H1 (cell line): ENCODE measurements around the gene MATN4. TPM values are rescaled to one million over a fixed set of nuclear protein-coding genes. Genes with fewer than 3 reads are reported as not detected.

Source experiments
- CTCF ChIA-PET: fragments of 300-600 bp; sonication (Branson Sonifier 250); formaldehyde crosslinking; loops from one replicate; lab custom pipeline; 2021; ENCODE audit not compliant: partially characterized antibody; lab: Charles Lee
- POLR2A ChIA-PET: fragments of 300-600 bp; sonication (Branson Sonifier 250); formaldehyde crosslinking; loops from one replicate; lab custom pipeline; 2021; ENCODE audit warnings: inconsistent platforms; ENCODE audit not compliant: partially characterized antibody; lab: Charles Lee
- DNase-seq, 2 experiments: peaks; one replicate each; pipeline versions ENCODE4 v3.0.0 to v3.0.0-alpha.2; 2010 to 2022; ENCODE audit warnings: low spot score in 2 of 2, low read depth in 1 of 2, mixed read lengths in 1 of 2
- FAIRE-seq: peaks from 2 replicates; lab custom pipeline; 2011; peaks lifted over from hg19 to GRCh38; lab: Jason Lieb, UNC
- H2AFZ ChIP-seq: 2 replicates; pipeline ENCODE4 v1.8.1; 2012; ENCODE audit warnings: low read length, inconsistent platforms
- H2AK5ac ChIP-seq: 2 replicates; pipeline ENCODE4 v1.6.1; 2013; ENCODE audit warnings: low read depth, low read length
- H2BK120ac ChIP-seq: replicated peaks from 2 replicates; pipeline ENCODE3; 2013; ENCODE audit warnings: low read depth, low read length, inconsistent platforms
- H2BK12ac ChIP-seq: 2 replicates; pipeline ENCODE4 v1.6.1; 2013; ENCODE audit warnings: low read depth, low read length
- H2BK15ac ChIP-seq: 2 replicates; pipeline ENCODE4 v1.6.1; 2013; ENCODE audit warnings: low read length
- H2BK20ac ChIP-seq: 2 replicates; pipeline ENCODE4 v1.6.1; 2013; ENCODE audit warnings: low read length
- H2BK5ac ChIP-seq: 2 replicates; pipeline ENCODE4 v1.6.1; 2013; ENCODE audit warnings: low read depth, low read length
- H3K14ac ChIP-seq: 2 replicates; pipeline ENCODE4 v1.6.1; 2013; ENCODE audit warnings: inconsistent platforms; ENCODE audit not compliant: insufficient read length
- H3K18ac ChIP-seq: 2 replicates; pipeline ENCODE4 v1.6.1; 2013; ENCODE audit warnings: low read length; ENCODE audit errors: extremely low read depth
- H3K23ac ChIP-seq: 2 replicates; pipeline ENCODE4 v1.6.1; 2013; ENCODE audit warnings: inconsistent platforms; ENCODE audit not compliant: insufficient read length
- H3K23me2 ChIP-seq: 2 replicates; pipeline ENCODE4 v1.6.1; 2013; ENCODE audit warnings: low read depth, low read length
- H3K27ac ChIP-seq: 2 replicates; pipeline ENCODE4 v1.6.1; 2011; ENCODE audit warnings: low read depth, low read length, inconsistent platforms
- H3K27me3 ChIP-seq, 4 experiments: replicated peaks in 1 of 4; 1 replicate in 1 of 4; 2 replicates in 3 of 4; pipeline versions ENCODE4 v1.6.1 to v1.8.1; 2011 to 2013; ENCODE audit warnings: low read length in 3 of 4, mild to moderate bottlenecking in 3 of 4, inconsistent platforms in 2 of 4, mixed read lengths in 2 of 4, moderate library complexity in 1 of 4; ENCODE audit not compliant: control insufficient read depth in 3 of 4, insufficient read depth in 3 of 4; ENCODE audit errors: extremely low read depth in 1 of 4
- H3K36me3 ChIP-seq, 4 experiments: 2 replicates each; pipeline versions ENCODE4 v1.6.1 to v1.8.1; 2011 to 2013; ENCODE audit warnings: mild to moderate bottlenecking in 4 of 4, low read length in 3 of 4, moderate library complexity in 2 of 4, control low read depth in 1 of 4, inconsistent platforms in 1 of 4; ENCODE audit not compliant: insufficient read depth in 4 of 4, control insufficient read depth in 2 of 4
- H3K4ac ChIP-seq: replicated peaks from 2 replicates; pipeline ENCODE3; 2013; ENCODE audit warnings: low read length, low read depth, mixed read lengths, inconsistent platforms; ENCODE audit not compliant: insufficient read length
- H3K4me1 ChIP-seq, 4 experiments: replicated peaks in 1 of 4; 1 replicate in 1 of 4; 2 replicates in 3 of 4; pipeline versions ENCODE4 v1.6.1 to v1.8.1; 2011 to 2013; ENCODE audit warnings: low read length in 3 of 4, inconsistent platforms in 2 of 4, mixed read lengths in 1 of 4; ENCODE audit not compliant: insufficient read depth in 4 of 4, control insufficient read depth in 3 of 4
- H3K4me2 ChIP-seq, 2 experiments: 2 replicates each; pipeline versions ENCODE4 v1.6.1 to v1.8.1; 2011 to 2013; ENCODE audit warnings: low read depth in 2 of 2, low read length in 2 of 2, control low read depth in 1 of 2, inconsistent platforms in 1 of 2, mild to moderate bottlenecking in 1 of 2; ENCODE audit not compliant: insufficient read depth in 1 of 2
- H3K4me3 ChIP-seq, 4 experiments: fragments of 200-600, 300-600 bp in 1 of 4; sonication (generic), shearing (Covaris generic), sonication (Bioruptor Twin) in 1 of 4; 2 replicates each; pipeline versions ENCODE4 v1.5.1 to v1.8.1; 2011 to 2016; ENCODE audit warnings: low read length in 4 of 4, low read depth in 3 of 4, control low read depth in 2 of 4, inconsistent platforms in 2 of 4, mild to moderate bottlenecking in 2 of 4, mixed read lengths in 1 of 4, moderate library complexity in 1 of 4; ENCODE audit not compliant: insufficient read depth in 2 of 4; ENCODE audit errors: extremely low read depth in 1 of 4
- H3K56ac ChIP-seq: replicated peaks from 2 replicates; pipeline ENCODE3; 2013; ENCODE audit warnings: low read depth, mild to moderate bottlenecking, mixed read lengths, low read length, inconsistent platforms; ENCODE audit not compliant: insufficient read length
- H3K79me1 ChIP-seq: 2 replicates; pipeline ENCODE4 v1.6.1; 2013; ENCODE audit warnings: low read depth, low read length, control low read depth
- H3K79me2 ChIP-seq, 2 experiments: 2 replicates each; pipeline versions ENCODE4 v1.6.1 to v1.8.1; 2012 to 2013; ENCODE audit warnings: low read length in 2 of 2, mild to moderate bottlenecking in 2 of 2, inconsistent platforms in 1 of 2; ENCODE audit not compliant: insufficient read depth in 2 of 2, control insufficient read depth in 1 of 2
- H3K9ac ChIP-seq, 4 experiments: replicated peaks in 1 of 4; 1 replicate in 1 of 4; 2 replicates in 3 of 4; pipeline versions ENCODE4 v1.6.1 to v1.8.1; 2011 to 2013; ENCODE audit warnings: low read depth in 3 of 4, low read length in 3 of 4, control low read depth in 2 of 4, mild to moderate bottlenecking in 2 of 4, moderate library complexity in 2 of 4, inconsistent platforms in 1 of 4; ENCODE audit errors: extremely low read depth in 1 of 4
- H3K9me3 ChIP-seq, 2 experiments: 2 replicates each; pipeline versions ENCODE4 v1.6.1 to v1.8.1; 2012 to 2013; ENCODE audit warnings: mild to moderate bottlenecking in 2 of 2, moderate library complexity in 2 of 2, control low read depth in 1 of 2, inconsistent platforms in 1 of 2, low read depth in 1 of 2, low read length in 1 of 2, mixed read lengths in 1 of 2; ENCODE audit not compliant: insufficient read depth in 2 of 2
- H4K20me1 ChIP-seq, 2 experiments: replicated peaks in 1 of 2; 2 replicates each; pipeline versions ENCODE3 to v1.8.1; 2011 to 2013; ENCODE audit warnings: inconsistent platforms in 2 of 2, low read length in 2 of 2, mild to moderate bottlenecking in 1 of 2; ENCODE audit not compliant: insufficient read depth in 2 of 2, control insufficient read depth in 1 of 2
- H4K5ac ChIP-seq: 2 replicates; pipeline ENCODE4 v1.6.1; 2013; ENCODE audit warnings: low read length, low read depth, mixed read lengths, inconsistent platforms; ENCODE audit not compliant: insufficient read length
- H4K8ac ChIP-seq: 2 replicates; pipeline ENCODE4 v1.8.0; 2013; ENCODE audit warnings: mild to moderate bottlenecking, moderate library complexity, low read length, inconsistent platforms; ENCODE audit not compliant: insufficient read depth; ENCODE audit errors: extremely low read depth
- H4K91ac ChIP-seq: replicated peaks from 2 replicates; pipeline ENCODE3; 2013; ENCODE audit warnings: low read length, mixed read lengths, inconsistent platforms; ENCODE audit not compliant: insufficient read length
- BACH1 ChIP-seq: IDR thresholded peaks from 2 replicates; pipeline ENCODE4 v1.6.1; 2012; ENCODE audit warnings: low read length, improper control_type of control experiment
- CHD2 ChIP-seq: IDR thresholded peaks from 2 replicates; pipeline ENCODE4 v1.6.1; 2012; ENCODE audit warnings: low read length, improper control_type of control experiment
- CREB1 ChIP-seq: IDR thresholded peaks from 2 replicates; pipeline ENCODE4 v1.6.1; 2012; ENCODE audit warnings: inconsistent platforms
- EZH2 ChIP-seq: fragments of 200-600 bp; sonication (generic); IDR thresholded peaks from 2 replicates; pipeline ENCODE4 v1.7.1; 2012; ENCODE audit warnings: low read depth, mild to moderate bottlenecking, moderate library complexity, low read length, inconsistent platforms; ENCODE audit not compliant: severe bottlenecking
- FOSL1 ChIP-seq: IDR thresholded peaks from 2 replicates; pipeline ENCODE4 v1.6.1; 2011; ENCODE audit warnings: mild to moderate bottlenecking, low read depth, low read length, moderate library complexity; ENCODE audit not compliant: insufficient read depth
- KDM5A ChIP-seq: fragments of 200-600 bp; IDR thresholded peaks from 2 replicates; pipeline ENCODE4 v1.7.1; 2012; ENCODE audit warnings: mild to moderate bottlenecking, low read length, inconsistent platforms, mixed read lengths
- NANOG ChIP-seq: IDR thresholded peaks from 2 replicates; pipeline ENCODE4 v1.6.1; 2011; ENCODE audit warnings: low read length, low read depth, mild to moderate bottlenecking, inconsistent platforms; ENCODE audit not compliant: insufficient read depth, poor library complexity, severe bottlenecking
- PHF8 ChIP-seq: fragments of 200-600 bp; sonication (generic); conservative IDR thresholded peaks from 2 replicates; pipeline ENCODE4 v1.7.1; 2012; ENCODE audit warnings: low read depth, mild to moderate bottlenecking, inconsistent platforms, low read length, moderate library complexity
- POLR2AphosphoS5 ChIP-seq: IDR thresholded peaks from 2 replicates; pipeline ENCODE4 v1.6.1; 2011; ENCODE audit warnings: low read depth, low read length
- POU5F1 ChIP-seq: IDR thresholded peaks from 2 replicates; pipeline ENCODE4 v1.6.1; 2011; ENCODE audit warnings: low read depth, mild to moderate bottlenecking, low read length, moderate library complexity
- SP1 ChIP-seq: IDR thresholded peaks from 2 replicates; pipeline ENCODE4 v1.6.1; 2011; ENCODE audit warnings: low read depth, low read length
- SRF ChIP-seq: IDR thresholded peaks from 2 replicates; pipeline ENCODE4 v1.6.1; 2011; ENCODE audit warnings: mild to moderate bottlenecking, low read depth, low read length, moderate library complexity
- YY1 ChIP-seq: IDR thresholded peaks from 2 replicates; pipeline ENCODE4 v1.6.1; 2011; ENCODE audit warnings: low read depth, mild to moderate bottlenecking, low read length
- WGBS, 2 experiments: shearing (Covaris generic) in 1 of 2; methylation state at CpG; one replicate each; pipeline versions ENCODE4 v1.1.6 to v1.1.7; 2013 to 2015; ENCODE audit warnings: low lambda C conversion rate in 2 of 2, mixed read lengths in 2 of 2, inconsistent platforms in 1 of 2, low coverage in 1 of 2, missing lambda C conversion rate in 1 of 2; ENCODE audit not compliant: insufficient replicate concordance in 2 of 2, insufficient coverage in 1 of 2, insufficient read length in 1 of 2; ENCODE audit errors: extremely low coverage in 1 of 2, missing lambda C conversion rate in 1 of 2; 5-methylcytosine and 5-hydroxymethylcytosine counted together
- polyA plus RNA-seq, 7 experiments: library from polyadenylated mRNA; depleted of rRNA in 3 of 7; stranded (reverse) in 5 of 7; unstranded in 2 of 7; fragments of >200 nt in 5 of 7; fragments of 200-250 nt in 2 of 7; gene quantifications; 1 replicate in 5 of 7; 2 replicates in 1 of 7; 4 replicates in 1 of 7; pipeline versions ENCODE4 v1.2.1 to v1.2.3, GENCODE V29; 2011 to 2013; ENCODE audit warnings: missing spikeins in 2 of 7, mixed read lengths in 2 of 7
- total RNA-seq: library from RNA; stranded (reverse); fragmentation: NEBNext Ultra II Directional; extraction: Animal tissue kit (Norgen Biotek cat#: 25700); gene quantifications from 2 replicates; pipeline ENCODE4 v1.2.1, GENCODE V29; 2021
- TF ChIP-seq, protein P1 (sequence below): IDR thresholded peaks from 2 replicates; pipeline ENCODE4 v1.6.1; 2012; ENCODE audit warnings: low read length, inconsistent platforms

MATN4 gene
- total and polyA plus RNA-seq, 2 of the 8 experiments (the other 6 are each of a cell fraction or from before 2014, with no cell fraction given) = 2.1 to 4.4 TPM

GRCh38 chr20:45353746-45354145 lies 45.6 kb upstream of the MATN4 start:
- Histone ChIP-seq H3K79me1 (no peaks in the 10 kb centered on the region), H2BK15ac (no peak overlapping the region), H4K8ac (no peak overlapping the region), H2BK5ac (no peak overlapping the region), H3K79me2 (no peaks in the 10 kb centered on the region), H3K4ac (no peak overlapping the region), H3K36me3 (no peaks in the 10 kb centered on the region), H3K27me3 (no peaks in the 10 kb centered on the region), H4K5ac (no peak overlapping the region), H2AFZ (no peak overlapping the region), H3K14ac (no peak overlapping the region), H3K4me2 (no peak overlapping the region), H3K27ac (no peak overlapping the region), H4K91ac (no peak overlapping the region), H3K9ac (no peak overlapping the region), H3K4me3 (no peak overlapping the region), H2BK20ac (no peak overlapping the region), H2BK120ac (no peak overlapping the region), H2BK12ac (no peak overlapping the region), H3K4me1 (peaks cover 0 to 11% (median 5%) of the 10 kb centered on the region in 4 experiments; a peak in 4 of 7 replicates), H2AK5ac (no peak overlapping the region), H3K56ac (no peak overlapping the region), H3K23me2 (no peaks in the 10 kb centered on the region), H3K18ac (no peak overlapping the region), H4K20me1 (no peaks in the 10 kb centered on the region), H3K23ac (no peak overlapping the region), H3K9me3 (no peaks in the 10 kb centered on the region)
- POLR2A ChIA-PET = interaction anchor here (1.2 to 13.2 kb wide), 3 partner anchors 7 to 17 kb away, joined by 4 to 113 read pairs (median 4); partner anchors contain the start of gene SDC4
- DNase-seq (no peak), FAIRE-seq (no peak)
- WGBS, 2 experiments = 83% methylated on average over 1 of the region's 1 CpG; no CpG with 5 or more reads in 1 of the 2 experiments
- CTCF ChIA-PET = interaction anchor here (0.6 to 2.4 kb wide), 7 partner anchors 10 to 83 kb away, joined by 3 to 12 read pairs (median 3); no protein-coding TSS in a partner anchor
- TF ChIP-seq CREB1 (no peak), CHD2 (no peak), FOSL1 (no peak), BACH1 (no peak), POLR2AphosphoS5 (no peak), NANOG (no peak), PHF8 (no peak), EZH2 (no peak), POU5F1 (no peak), KDM5A (no peak), YY1 (no peak), SRF (no peak), SP1 (no peak)
- TF ChIP-seq, protein P1, sequence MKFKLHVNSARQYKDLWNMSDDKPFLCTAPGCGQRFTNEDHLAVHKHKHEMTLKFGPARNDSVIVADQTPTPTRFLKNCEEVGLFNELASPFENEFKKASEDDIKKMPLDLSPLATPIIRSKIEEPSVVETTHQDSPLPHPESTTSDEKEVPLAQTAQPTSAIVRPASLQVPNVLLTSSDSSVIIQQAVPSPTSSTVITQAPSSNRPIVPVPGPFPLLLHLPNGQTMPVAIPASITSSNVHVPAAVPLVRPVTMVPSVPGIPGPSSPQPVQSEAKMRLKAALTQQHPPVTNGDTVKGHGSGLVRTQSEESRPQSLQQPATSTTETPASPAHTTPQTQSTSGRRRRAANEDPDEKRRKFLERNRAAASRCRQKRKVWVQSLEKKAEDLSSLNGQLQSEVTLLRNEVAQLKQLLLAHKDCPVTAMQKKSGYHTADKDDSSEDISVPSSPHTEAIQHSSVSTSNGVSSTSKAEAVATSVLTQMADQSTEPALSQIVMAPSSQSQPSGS = no peak
